ENCODE data around the gene CLEC3A.
"Not testable (repeated sequence)": the region's sequence is repeated elsewhere in the genome, so short reads cannot be mapped to it uniquely, and the experiment has no call there.

Gene CLEC3A

DNA sequence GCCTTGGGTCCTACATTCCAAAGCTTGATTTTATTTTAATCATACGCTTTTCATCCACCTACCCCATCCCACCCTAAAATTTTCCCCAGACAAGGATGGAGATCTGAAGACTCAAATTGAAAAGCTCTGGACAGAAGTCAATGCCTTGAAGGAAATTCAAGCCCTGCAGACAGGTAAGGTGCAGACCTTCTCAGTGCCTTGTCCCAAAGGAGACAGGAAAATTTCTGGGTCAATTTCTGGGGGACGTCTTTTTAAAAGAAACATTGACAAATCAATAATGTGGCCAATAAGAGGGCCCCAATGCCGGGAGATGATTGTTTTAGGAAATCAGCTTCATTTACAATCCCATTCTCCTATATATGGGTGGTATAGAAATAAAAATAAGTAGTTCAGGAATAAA lies 5.7 kb downstream of the CLEC3A start:
- no peak for DNase-seq (ENCODE audit: low read depth)

DNA sequence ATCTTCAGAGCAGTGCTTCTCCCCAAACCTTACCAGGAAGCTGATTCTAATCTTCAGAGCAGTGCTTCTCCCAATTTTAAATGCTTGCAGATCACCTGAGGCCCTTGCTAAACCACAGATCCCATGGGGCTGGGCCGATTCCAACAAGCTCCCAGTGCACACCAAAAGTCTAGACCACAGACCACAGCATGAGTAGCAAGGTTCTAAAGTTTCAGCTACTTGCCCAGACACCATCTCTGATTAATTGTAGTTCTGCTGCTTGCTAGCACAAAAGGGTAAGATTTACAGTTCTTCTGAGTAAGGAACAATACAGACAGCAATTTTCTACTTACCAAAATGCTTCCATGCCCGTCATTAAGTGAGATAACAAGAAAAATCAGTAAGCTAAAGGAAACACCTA lies 12.2 kb downstream of the CLEC3A start:
- DNase-seq (ENCODE audit: low read depth), result peak; percentile 5

DNA sequence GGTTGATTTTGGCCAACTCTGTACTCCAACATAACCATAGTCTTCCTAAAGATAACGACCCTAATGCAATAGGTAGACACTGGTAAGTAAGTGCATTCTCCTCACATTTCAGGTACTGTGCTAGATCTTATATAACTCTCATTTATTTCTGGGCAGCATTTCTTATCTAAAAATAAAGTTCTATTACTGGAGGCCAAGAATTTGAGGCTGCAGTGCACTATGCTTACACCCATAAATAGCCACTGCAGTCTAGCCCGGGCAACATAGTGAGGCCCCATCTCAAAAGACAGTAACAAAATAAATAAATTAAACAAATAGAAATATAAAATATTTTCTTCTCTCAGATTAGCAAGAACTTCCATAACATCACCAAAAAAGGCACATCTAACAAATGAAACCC lies 12.7 kb downstream of the CLEC3A start:
- DNase-seq (ENCODE audit: low read depth), result no peak

DNA sequence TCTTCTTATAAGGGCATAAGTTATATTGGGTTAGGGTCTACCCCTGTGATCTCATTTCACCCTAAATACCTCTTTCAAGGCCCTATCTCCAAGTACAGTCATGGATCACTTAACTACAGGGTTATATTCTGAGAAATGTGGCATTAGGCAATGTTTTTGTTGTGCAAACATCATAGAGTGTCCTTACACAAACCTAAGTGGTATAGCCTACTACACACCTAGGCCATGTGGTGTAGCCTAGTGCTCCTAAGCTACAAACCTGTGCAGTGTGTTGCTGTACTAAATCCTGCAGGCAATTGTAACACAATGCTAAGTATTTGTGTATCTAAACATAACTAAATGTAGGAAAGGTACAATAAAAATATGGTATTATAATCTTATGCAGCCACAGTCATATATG lies 18.0 kb downstream of the CLEC3A start:
- DNase-seq (ENCODE audit: low read depth), result no peak

DNA sequence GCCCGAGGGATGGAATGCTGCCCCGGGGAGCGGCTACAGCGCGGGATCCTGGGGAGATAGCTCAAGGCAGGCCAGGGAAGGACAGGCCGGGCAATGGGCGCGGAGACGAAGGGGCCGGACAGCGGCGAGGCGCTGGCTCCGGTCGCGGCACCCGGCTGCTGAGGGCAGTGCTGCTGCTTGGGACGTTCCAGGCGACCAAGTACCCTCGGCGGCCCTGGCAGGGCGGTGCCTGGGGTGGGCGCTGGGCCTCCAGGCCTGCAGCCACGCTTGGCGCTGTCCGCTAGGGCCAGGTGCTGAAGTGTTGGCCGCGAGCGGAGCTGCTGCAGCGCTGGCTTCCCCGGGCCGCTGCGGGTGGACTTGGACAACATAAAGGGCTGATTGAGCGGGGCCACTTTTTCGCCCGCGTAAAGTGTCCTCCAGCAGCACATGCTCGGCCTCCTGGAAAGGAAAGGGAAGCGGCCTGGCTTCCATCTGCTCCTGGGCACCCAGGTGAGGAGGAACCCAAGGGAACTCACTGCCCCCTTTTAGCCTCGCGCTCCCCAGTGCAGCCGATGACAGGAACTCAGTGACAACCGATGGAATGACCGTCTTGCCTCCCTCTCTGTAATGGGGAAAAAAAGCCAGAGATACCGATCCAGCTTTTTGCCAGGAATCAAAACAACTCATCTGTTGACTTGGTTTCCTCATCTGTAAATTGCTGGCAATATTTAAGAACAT lies 23.7 kb downstream of the CLEC3A start:
- peak; percentile 13 for DNase-seq (ENCODE audit: low read depth)

DNA sequence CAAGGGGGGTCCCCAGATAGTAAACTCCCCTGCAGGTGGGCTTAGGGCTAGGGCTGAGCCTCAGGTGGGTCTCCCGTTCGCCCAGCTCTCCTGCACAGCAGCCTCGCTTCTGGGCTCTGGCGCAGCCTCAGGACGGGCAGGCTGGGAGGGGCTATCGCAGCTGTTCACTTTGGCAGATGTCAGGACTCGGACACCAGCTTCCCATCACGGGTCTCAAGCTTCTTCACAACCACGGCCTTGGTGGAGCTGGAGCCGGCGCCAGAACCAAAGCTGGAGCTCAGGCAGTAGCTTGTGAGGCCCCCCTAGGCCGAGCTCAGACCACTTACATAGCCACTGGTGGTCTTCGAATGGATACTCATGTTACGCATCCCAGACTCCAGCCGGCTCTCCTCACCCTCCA lies 26.0 kb downstream of the CLEC3A start:
- no peak for DNase-seq (ENCODE audit: low read depth)

DNA sequence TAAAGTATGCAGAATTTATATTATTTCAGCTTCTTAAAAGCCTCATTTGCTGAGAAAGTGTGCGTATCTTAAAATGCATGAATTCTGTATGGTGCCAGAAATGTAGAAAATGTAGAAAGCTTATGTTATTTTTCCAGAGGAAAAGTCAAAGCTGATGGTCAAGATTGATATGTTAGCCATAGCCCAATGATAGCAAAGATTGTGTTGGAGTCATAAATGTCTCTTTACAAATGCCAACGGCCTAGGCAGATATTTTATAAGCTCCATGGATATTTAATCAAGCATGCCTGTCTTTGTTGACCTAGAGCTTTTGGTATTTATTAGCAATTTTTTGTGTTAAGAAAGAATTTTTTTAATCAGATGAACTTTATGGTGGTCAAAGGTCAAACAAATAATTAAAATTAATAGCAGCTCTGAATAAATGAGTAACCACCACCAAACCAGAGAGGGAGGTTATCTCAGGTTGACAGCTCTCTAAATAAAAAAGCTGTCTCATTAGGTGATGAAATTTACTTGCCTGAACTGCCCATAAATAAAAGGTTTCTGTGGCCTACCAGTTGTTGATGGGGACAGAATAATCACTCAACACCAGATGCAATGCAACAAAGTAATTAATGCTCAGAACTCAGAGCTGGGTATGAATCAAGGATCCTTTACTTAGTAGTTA lies 28.5 kb downstream of the CLEC3A start:
- no peak for DNase-seq (ENCODE audit: low read depth)

DNA sequence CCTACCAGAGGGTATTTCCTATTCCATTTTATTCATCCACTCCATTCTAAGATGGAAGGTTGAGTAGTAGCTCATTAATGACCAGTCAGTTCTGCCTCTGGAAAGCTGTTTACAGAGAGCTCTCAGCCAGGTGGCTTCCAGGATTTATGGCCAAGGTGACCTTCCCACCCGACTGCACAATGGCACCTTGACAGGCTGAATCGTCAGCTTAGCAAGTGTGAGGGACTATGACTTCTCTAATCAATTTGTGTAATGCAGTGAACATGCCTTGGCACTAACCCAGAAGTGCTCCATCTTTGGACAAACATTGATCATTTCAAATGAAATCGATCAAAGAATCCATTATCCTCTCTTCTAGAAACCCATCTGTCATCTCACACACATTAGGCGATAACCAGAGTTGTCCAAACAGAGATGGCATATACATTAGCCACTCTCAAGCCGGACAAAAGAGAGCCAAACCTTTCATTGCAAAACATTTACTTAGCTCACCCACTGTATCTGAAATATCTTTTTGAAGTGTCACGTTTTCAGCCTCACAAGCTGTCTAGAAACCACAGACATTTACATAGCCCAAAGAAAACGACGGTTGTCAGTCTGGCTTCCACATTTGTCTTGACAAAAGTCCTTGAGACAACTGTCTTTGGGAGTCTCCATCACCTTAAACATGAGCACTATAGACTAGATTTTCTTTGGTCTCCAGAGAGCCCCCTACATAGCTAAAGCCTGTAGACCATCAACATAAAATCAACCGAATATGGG lies 35.6 kb downstream of the CLEC3A start:
- DNase-seq (ENCODE audit: low read depth), result no peak

DNA sequence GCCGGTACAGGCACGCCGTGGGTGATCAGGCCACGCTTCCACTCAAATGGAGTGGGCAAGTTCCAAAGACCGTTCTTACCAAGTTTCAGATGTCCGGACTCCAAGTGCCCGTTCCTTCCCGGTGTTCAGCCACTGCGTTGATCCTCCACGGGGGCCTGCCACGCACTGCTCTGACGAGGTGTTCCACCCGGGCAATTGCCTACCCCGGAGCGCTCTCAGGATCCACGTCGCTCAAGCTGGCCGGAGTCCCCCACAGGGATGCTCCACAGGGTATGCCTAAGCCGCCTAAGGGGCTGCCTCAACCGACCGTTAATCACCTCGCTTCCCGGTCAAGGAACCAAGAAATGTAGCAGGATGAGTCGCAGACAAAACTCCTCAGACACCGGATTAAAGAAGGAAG lies 37.5 kb downstream of the CLEC3A start:
- DNase-seq (ENCODE audit: low read depth), result not testable (repeated sequence)

DNA sequence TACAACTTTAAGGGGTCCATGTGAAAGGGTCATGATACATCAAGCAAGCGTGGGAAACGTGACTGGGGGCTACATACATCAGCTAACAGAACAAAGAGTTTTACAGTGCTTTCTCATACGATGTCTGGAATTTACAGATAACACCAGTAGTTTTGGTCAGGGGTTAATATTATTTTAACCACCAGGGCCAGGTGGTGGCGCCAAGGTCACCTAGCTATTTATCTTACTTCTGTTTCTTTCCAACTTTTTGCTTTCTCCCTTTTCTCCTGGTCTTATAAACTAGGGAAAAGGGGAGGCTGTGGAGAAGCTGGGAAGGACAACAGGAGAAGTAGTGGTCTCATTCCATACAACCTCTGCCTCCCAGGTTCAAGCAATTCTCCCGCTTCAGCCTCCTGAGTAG lies 37.9 kb downstream of the CLEC3A start:
- DNase-seq (ENCODE audit: low read depth), result no peak

DNA sequence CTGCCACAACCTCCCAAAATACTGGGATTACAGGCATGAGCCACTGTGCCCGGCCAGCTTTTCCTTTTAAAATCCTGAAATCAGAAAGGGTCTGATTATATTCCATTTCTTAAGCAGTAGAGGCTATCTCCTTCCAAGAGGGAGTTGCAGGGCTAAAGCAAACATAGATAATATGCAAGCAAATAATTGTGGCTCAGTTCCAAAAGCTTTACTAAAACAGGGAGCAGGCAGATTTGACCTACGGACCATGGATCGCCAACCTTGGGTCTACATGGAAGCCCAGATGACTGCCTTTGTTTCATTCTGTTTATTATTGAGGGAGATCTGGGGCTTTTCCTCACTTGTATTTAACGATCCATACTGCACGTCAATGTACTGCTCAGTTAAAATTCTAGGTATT lies 38.5 kb downstream of the CLEC3A start:
- DNase-seq (ENCODE audit: low read depth), result no peak

DNA sequence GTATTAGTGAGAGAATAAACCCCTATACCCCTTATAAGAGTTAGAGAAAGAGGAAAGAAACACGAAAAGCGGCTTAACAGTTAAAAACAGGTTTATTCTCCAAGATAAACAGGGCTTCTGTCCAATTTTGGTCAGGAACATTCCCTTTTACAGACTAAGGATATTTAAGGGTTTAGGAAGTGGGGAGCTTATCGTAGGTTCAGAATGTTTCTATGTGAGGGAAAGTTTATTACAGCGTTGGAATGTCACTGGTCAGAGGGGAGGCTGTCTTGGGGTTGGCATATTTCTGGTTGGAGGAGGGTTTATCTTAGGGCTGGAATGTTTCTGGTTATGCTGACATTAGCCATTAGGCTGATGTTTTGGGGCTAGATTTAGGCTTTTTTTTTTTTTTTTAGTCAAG lies 43.0 kb downstream of the CLEC3A start:
- no peak for DNase-seq (ENCODE audit: low read depth)

DNA sequence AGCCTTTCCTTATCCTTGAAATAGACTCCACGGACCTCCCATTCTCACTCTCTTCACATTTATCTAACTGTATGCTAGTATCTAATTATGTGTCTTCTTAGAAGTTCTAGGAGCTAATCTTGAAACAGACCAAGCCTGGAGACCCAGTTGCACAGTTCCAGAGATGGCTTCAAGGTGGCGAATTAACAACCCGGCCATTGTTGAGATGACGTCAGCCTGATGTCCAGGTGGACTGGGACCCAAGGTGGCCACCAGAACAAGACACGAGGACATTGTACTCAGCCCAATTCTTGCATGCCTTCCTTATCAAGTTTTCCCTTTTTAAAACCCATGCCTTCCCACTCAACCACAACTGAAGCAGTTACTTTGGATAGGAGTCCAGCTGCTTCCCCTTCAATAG lies 47.6 kb downstream of the CLEC3A start:
- no peak for DNase-seq (ENCODE audit: low read depth)

DNA sequence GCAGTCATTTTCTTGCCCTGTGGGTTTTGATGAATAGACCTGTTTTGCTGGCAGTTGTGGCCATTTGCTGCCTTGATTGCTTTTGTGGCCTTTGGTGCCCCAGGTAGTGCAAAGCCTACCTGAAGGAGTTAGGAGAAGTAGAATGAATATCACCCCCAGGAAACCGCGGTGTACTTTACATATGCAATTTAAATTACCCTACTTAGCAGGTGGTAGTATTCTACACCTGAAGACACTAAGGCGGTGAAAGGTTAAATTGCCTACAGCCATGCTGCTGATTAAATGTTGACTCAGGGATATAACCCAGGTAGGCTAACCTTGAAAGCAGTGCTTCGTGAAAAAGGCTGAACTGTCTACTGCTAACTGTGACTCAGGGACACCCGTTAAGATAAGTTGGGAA lies 49.9 kb downstream of the CLEC3A start:
- DNase-seq (ENCODE audit: low read depth), result no peak

DNA sequence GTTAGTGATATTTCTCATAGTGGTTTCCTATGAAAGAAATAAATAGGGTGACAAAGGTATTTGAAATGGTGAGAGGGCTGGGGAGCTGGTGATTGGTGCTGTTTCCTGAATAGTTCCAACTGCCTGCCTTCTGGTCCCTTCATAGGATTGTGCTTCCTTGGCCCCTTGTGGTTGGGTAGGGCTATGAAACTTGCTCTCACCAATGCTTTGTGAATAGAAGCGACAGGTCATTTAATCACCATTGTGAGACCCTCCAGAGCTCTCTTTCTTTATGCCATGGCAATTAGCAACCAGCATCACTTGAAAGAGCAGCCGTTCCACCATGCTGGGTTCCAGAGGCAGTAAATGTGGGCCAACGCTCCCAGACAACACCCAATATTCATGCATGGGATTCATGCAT lies 53.5 kb downstream of the CLEC3A start:
- DNase-seq (ENCODE audit: low read depth), result no peak

DNA sequence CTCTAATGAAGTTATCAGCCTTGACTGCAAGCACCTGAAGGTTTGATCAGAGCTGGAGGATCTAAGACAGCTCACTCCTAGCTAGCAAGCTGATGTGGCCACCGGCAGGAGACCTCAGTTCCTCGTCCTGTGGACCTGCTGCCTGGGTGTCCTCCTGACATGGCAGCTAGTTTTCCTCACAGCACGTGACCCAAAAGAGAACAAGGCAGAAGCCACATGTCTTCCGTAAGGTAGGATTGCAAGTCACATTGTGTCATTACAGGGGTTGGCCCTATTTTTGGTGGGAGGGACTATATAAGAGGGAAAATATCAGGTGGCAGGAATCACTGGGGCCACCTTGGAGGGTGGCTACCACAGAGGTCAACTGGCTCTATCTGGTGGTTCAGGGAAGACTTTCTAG lies 59.0 kb downstream of the CLEC3A start:
- no peak for DNase-seq (ENCODE audit: low read depth)
